HEK293T (cell line): ENCODE measurements around the gene CCNE1.

Experiments used
- ARNT ChIP-seq: fragments of 450-650 bp; IDR thresholded peaks from 2 replicates; pipeline ENCODE4 v1.6.1; 2017; ENCODE audit warnings: mild to moderate bottlenecking
- BHLHE40 ChIP-seq: fragments of 450-650 bp; IDR thresholded peaks from 2 replicates; pipeline ENCODE4 v1.6.1; 2016; ENCODE audit warnings: mild to moderate bottlenecking, moderate library complexity, borderline replicate concordance
- CTBP1 ChIP-seq: fragments of 450-650 bp; IDR thresholded peaks from 2 replicates; pipeline ENCODE4 v1.6.1; 2016; ENCODE audit warnings: borderline replicate concordance
- FOXA1 ChIP-seq: fragments of 450-650 bp; IDR thresholded peaks from 2 replicates; pipeline ENCODE4 v1.6.1; 2016; ENCODE audit warnings: mild to moderate bottlenecking
- FOXK2 ChIP-seq: fragments of 450-650 bp; IDR thresholded peaks from 2 replicates; pipeline ENCODE4 v1.6.1; 2016; ENCODE audit warnings: mild to moderate bottlenecking
- FOXM1 ChIP-seq: fragments of 450-650 bp; IDR thresholded peaks from 2 replicates; pipeline ENCODE4 v1.6.1; 2017; ENCODE audit warnings: mild to moderate bottlenecking, borderline replicate concordance
- L3MBTL2 ChIP-seq: fragments of 450-650 bp; conservative IDR thresholded peaks from 2 replicates; pipeline ENCODE4 v1.6.1; 2016; ENCODE audit warnings: mild to moderate bottlenecking
- LEF1 ChIP-seq: fragments of 450-650 bp; IDR thresholded peaks from 2 replicates; pipeline ENCODE4 v1.6.1; 2017; ENCODE audit warnings: mild to moderate bottlenecking, borderline replicate concordance
- NFRKB ChIP-seq: fragments of 450-650 bp; IDR thresholded peaks from 2 replicates; pipeline ENCODE4 v1.6.1; 2016; ENCODE audit warnings: mild to moderate bottlenecking, moderate library complexity
- SP1 ChIP-seq: fragments of 450-650 bp; IDR thresholded peaks from 2 replicates; pipeline ENCODE4 v1.6.1; 2017
- SUZ12 ChIP-seq: fragments of 450-650 bp; IDR thresholded peaks from 2 replicates; pipeline ENCODE4 v1.6.1; 2016; ENCODE audit warnings: mild to moderate bottlenecking
- TARDBP ChIP-seq: fragments of 450-650 bp; IDR thresholded peaks from 2 replicates; pipeline ENCODE4 v1.6.1; 2016

- TF ChIP-seq SP1: no peak
- no peak for TF ChIP-seq FOXA1
- TF ChIP-seq BHLHE40: no peak
- TF ChIP-seq FOXK2: no peak
- no peak for TF ChIP-seq SUZ12
- no peak for TF ChIP-seq FOXM1
- TF ChIP-seq LEF1: no peak
- no peak for TF ChIP-seq TARDBP
- TF ChIP-seq ARNT: no peak
- no peak for TF ChIP-seq CTBP1
- no peak for TF ChIP-seq NFRKB
- TF ChIP-seq L3MBTL2: no peak
These were observed 1.8 kb upstream of the CCNE1 start for GRCh38 chr19:29809795-29810503.
